DMS 273 treated with DMSO at 0.1 percent for 48 hours (cell line): Measurements from ENCODE around the gene OGDH.
"Not testable (repeated sequence)": the region's sequence is repeated elsewhere in the genome, so short reads cannot be mapped to it uniquely, and the experiment has no call there.

Source experiments
- DNase-seq: peaks from one replicate; lab custom pipeline; 2025; lab: John Stamatoyannopoulos, UW

Gene OGDH

GRCh38 chr7:44673324-44673723 lies 66.9 kb downstream of the OGDH start:
- no peak for DNase-seq

- no peak for DNase-seq
Observed at GRCh38 chr7:44673771-44674170, 67.3 kb downstream of the OGDH start.

DNA sequence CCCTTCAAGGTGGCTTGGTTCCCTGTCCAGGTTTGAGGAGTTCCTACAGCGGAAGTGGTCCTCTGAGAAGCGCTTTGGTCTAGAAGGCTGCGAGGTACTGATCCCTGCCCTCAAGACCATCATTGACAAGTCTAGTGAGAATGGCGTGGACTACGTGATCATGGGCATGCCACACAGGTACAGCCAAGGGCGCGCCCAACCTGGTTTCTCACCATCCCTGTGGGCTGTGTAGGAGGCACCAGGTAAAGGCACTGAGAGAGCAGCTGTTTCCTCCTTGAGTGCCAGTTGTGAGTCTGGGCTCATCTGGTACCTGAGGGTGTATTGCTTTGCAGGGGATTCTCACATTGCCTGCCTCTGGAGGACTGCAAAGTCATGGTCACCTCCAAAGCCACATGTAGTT lies 68.0 kb downstream of the OGDH start:
- no peak for DNase-seq

DNA sequence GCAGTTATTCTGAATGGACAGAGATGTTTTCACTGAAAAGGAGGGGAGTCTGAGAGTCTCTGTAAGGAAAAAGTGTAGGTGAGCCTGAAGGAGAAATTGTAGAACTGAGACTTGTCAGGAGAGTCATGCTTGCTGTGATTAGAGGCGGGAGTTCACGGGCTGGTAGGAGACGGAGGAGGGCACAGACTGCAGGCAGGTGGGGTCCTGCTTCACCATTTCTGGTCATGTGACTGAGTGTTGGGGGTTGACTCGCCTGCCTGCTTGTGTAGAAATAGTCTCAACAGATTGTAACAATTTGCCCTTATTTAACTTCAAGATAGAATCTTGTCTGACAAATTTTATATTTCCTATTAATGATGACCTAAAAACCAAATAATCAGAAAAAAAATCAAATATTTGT lies 70.3 kb downstream of the OGDH start:
- DNase-seq: no peak

DNA sequence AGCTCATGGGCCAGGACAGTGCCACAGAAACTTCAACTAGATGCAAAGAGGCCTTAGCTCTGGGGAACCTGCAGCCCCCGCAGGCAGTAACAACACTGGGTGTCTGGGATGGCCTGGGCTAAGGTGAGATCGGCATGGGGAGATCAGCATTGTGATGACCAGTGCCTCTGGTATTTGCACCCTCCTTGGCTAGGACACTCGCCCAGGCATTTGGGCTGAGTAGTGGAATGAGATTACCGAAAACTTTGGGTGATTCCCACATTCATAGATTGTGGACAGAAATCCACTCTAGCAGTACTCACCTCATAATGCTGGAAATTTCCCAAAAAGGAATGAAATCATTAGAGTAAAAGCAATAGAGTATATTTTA lies 71.7 kb downstream of the OGDH start:
- no peak for DNase-seq

GRCh38 chr7:44678471-44679179 lies 72.2 kb downstream of the OGDH start:
- no peak for DNase-seq

DNA sequence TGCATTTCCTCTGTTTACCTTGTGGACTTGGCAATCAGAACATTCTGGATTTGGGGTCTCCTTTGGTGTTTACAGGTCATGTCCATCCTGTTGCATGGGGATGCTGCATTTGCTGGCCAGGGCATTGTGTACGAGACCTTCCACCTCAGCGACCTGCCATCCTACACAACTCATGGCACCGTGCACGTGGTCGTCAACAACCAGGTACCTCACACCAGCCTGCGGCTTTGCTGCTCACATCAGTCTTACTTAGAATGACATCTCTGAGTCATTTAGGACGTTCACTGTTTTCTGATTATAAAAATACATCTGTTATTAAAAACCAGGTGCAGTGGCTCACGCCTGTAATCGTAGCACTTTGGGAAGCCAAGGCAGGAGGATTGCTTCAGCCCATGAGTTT lies 75.2 kb downstream of the OGDH start:
- no peak for DNase-seq

GRCh38 chr7:44685723-44686122 lies 79.3 kb downstream of the OGDH start:
- no peak for DNase-seq

GRCh38 chr7:44689427-44689826 lies 83.0 kb downstream of the OGDH start:
- no peak for DNase-seq

- DNase-seq: no peak
Observed at GRCh38 chr7:44693641-44694313, 87.3 kb downstream of the OGDH start.

DNA sequence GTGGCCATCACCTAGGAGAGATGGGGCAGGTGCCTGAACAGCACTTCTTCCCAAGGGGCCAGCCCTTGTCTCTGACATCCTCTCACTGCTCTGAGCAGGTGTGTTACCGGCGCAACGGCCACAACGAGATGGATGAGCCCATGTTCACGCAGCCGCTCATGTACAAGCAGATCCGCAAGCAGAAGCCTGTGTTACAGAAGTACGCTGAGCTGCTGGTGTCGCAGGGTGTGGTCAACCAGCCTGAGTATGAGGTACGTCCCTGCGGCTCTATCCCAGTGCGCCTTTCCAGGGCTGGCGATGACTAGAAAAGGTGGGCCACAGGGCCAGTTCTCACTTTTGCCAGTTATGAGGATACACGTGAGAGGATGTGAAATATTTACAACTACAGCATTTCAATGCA lies 87.9 kb downstream of the OGDH start:
- no peak for DNase-seq

GRCh38 chr7:44694766-44695165 lies 88.3 kb downstream of the OGDH start:
- DNase-seq: no peak

DNA sequence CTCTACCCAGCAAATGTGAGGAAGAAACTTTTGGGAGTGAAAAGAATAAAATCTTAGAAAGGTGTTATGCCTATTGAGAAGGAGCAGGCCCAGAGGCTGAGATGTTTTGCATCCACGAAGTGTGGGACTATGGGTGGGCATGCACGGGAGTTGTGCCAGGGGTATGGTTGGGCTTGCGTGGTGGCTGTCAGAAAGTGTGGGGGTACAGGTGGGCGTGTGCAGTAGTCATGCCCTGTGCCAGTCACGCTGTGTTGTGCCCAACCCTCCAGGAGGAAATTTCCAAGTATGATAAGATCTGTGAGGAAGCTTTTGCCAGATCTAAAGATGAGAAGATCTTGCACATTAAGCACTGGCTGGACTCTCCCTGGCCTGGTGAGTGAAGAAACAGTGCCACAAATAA lies 89.3 kb downstream of the OGDH start:
- no peak for DNase-seq

GRCh38 chr7:44696728-44697127 lies 90.3 kb downstream of the OGDH start:
- no peak for DNase-seq

GRCh38 chr7:44697136-44698045 lies 91.0 kb downstream of the OGDH start:
- DNase-seq: no peak

- no peak for DNase-seq
Observed at GRCh38 chr7:44698046-44698580, 91.7 kb downstream of the OGDH start.

GRCh38 chr7:44699598-44699997 lies 93.2 kb downstream of the OGDH start:
- not testable (repeated sequence) for DNase-seq

DNA sequence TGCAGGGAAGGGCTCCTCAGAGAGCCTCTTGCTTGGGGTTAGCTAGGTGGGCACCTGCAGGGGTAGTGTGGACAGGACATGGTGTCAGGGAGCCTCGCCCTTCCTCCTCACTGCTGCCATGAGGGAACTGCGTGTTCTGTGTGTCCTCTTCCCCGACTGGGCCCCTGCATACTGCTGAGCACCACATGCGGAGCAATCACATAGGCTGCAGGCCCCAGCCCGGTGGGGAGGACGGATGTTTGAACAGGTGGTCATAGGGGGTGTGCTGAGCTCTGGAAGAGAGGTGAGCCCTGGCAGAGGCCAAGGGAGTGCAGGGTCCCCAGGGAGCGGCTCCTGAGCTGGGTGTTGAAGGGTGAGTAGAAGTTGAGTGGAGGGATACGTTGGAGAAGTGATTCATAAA lies 93.9 kb downstream of the OGDH start:
- DNase-seq: no peak

GRCh38 chr7:44703391-44703790 lies 97.0 kb downstream of the OGDH start:
- not testable (repeated sequence) for DNase-seq

- no peak for DNase-seq
Observed at GRCh38 chr7:44703921-44704320, 97.5 kb downstream of the OGDH start.

- no peak for DNase-seq
Observed at GRCh38 chr7:44705434-44705833, 99.0 kb downstream of the OGDH start.

DNA sequence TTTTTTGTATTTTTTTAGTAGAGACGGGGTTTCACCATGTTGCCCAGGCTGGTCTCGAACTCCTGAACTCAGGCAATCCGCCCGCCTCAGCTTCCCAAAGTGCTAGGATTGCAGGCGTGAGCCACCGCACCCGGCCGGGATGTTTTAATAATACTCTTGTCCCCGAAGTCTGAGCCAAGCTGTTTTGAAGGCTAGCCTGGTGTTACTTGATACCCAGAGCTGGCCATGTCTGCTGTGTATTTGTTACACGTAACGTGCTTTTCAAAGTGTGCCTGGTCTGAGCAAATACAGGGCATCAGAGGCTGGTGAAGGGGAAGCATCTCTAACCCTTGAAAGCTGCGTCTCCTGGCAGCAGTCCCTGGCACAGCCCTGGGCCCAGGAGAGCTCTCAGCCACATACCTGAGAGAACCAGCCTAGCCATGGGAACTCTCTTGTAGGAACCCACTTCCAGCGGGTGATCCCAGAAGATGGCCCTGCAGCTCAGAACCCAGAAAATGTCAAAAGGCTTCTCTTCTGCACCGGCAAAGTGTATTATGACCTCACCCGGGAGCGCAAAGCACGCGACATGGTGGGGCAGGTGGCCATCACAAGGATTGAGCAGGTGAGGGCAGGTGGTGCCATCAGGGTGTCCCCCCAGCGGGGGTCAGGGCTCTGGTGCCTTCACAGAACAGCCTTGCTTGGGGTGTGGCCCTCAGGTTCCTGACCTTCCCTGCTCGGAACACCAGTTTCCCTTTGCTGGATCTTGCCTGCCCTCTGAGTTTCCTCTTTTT lies 100.5 kb downstream of the OGDH start:
- no peak for DNase-seq
